LoVo (cell line): ENCODE data around the gene C3orf52.
"Not testable (repeated sequence)": the region's sequence is repeated elsewhere in the genome, so short reads cannot be mapped to it uniquely, and the experiment has no call there.

Experiments
- DNase-seq: peaks from one replicate; pipeline ENCODE4 v3.0.0-alpha.2; 2016; ENCODE audit warnings: low spot score

Gene C3orf52, protein sequence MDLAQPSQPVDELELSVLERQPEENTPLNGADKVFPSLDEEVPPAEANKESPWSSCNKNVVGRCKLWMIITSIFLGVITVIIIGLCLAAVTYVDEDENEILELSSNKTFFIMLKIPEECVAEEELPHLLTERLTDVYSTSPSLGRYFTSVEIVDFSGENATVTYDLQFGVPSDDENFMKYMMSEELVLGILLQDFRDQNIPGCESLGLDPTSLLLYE

DNA sequence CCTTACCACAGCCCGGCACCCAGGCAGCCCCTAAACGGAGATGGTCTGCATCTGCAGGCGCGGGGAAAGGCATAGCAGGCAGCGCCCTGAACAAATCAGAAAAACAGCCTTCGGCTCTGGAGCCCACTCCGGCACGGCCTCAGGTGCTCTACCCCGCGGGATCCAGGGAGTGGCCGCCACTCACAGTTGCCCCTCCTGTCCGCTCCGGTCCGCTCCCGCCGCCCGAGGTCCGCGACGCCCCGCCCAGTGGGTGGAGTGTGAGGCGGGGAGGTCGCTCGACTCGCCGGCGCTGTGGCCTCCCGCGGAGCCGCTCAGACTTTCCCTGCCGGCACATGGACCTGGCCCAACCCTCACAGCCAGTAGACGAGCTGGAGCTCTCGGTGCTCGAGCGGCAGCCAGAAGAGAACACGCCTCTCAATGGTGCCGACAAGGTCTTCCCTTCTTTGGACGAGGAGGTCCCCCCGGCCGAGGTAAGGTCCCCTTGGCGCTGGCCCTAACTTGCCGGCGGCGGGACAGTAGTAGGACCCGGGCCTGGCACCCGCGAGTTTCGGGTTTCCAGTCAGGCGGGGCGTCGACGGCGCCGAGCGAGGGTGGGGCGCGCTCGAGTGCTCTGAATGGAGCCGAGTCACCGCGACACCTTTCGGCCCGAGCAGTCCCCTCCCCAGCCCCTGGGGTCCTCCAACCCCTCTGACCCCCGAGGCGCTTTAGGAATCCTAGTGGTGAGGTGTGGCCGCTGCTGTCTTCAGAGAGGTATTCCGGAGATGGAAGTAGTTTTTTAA is at the start of gene C3orf52:
Gene C3orf52, plus strand, starts transcription at position 314 of the 779 bp plus-strand sequence. Its CDS starts 19 bp downstream, at position 333.
- DNase-seq: peak; percentile 91

DNA sequence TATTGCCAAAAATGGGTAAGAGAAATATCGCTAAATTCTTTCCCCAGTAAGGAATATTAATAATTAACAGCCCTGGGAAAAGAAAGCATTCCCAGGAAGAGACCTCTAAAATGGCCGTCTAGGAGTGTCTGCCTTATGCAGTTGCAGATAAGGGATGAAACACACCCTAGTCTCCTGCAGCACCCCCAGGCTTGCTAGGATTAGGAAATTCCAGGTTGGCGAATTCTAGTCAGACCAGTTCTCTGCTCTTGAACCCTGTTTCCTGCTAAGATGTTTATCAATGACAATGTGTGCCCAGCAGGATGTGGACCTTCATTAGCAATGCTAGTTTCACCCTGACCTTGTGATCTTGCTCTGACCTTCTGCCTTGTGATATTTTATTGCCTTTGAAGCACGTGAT is 49.0 kb upstream of the C3orf52 start:
- not testable (repeated sequence) for DNase-seq

DNA sequence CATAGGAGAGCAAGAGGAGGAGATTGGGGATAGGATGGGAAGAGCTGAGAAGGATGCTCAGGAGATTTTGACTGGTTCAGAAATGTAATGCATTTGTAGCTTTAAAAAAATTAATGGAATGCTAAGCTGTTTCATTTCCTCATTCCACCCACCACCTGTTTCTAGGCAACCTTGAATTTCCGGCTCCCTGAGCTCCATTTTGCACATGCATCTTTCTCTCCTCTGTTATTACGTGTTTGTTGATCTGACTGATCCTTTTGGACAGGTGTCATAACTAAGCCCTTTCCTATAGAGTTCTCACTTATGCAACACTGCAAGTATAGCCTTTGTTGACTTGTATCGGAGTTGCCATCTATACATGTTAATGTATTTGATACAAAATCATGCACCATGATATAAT is 47.3 kb upstream of the C3orf52 start:
- no peak for DNase-seq

DNA sequence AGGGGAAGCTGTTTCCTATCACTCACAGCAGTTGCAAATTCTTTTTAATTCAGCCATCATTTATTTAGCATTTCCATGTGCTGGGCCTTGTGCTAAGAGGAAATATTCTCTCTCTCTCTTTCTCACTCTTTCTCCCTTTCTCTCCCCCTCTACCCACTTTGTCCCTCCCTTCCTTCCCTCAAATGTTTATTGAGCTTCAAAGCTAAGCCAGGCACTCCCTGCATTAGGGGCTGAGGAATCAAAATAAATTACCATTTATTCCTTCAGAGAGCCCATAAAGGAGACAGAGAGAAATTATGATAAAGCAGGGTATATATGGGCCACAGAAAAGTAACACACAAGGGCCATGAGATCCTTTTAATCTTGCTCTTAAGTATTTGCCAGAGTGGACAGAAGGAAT is 44.9 kb upstream of the C3orf52 start:
- DNase-seq: no peak

DNA sequence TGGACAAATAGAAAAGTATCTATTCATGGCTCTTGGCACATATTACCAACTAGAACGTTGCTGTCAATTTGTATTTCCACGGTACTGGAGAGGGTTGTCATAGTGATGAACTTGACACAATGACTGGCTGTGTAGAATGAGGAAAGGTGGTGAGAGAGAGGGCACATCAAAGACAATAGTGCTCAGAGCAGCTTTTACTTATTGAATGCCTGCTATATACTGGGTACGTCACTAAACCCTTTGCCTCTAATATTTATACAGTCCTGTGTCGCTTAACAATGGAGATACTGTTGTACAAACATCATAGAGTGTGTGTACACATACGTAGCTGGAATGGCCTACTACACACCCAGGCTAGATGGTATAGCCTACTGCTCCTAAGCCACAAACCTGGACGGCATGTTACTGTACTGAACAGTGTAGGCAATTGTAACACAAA is 43.3 kb upstream of the C3orf52 start:
- no peak for DNase-seq

DNA sequence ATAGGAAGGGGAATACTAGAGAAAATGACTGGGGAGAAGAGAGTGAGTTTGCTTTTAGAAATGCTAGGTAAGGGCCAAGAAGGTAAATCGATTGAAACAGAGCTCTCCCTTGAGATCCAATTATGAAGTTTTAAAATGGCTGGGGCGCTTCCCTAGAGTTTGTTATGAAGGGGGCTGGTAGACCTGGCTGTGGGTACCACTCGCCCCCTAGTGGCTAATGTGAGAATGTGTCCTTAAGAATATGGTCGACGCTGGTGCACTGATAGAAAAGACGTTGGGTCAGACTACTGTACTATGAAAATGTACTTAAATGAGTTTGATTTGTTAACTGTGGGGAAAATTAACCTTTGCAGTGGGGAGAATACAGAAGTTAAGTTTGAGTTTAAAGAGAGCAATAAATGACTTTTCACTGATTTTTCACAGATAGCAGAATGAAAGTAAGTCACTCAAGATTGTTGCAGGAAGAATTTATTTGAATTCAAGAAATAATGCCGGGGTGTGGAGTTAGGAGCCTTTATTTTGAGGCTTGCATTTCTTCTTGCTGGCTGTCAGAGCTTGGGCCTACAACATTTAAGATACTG is 42.5 kb upstream of the C3orf52 start:
- peak; percentile 84 for DNase-seq

DNA sequence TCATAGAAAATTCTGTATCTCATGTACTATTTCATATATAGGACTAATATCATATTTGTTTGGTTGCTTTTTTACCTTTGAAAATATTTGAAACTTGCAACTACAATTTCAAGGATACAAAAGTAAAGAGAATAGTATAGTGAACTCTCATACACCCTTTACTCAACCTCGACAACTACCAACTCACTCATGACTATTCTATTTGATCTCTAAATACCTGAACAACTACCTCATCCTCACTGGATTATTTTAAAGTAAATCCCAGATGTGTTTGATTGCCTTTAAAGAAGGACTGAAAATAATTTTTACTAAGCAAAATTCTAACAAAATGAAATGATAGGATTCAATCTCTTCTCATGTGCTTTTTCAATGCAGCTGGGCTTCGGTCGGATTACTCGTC is 39.6 kb upstream of the C3orf52 start:
- DNase-seq: no peak

DNA sequence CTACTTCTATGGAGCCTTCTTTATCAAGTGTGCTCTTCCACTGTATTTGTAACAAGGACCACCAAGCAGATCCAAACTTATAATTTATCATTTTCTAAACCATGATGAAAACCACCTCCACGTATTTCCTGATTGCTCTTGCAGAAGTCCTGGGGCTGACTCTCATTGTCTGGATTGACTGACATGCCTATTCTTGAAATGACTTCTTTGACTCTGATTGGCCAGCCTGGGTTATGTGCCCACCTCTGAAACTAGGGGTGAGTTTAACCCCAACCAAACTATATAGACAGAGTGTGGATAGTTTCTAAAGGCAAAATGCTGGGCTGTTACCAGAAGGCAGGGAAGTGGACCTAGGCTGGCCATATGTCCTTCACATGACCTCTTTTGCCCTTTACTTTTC is 38.9 kb upstream of the C3orf52 start:
- no peak for DNase-seq

DNA sequence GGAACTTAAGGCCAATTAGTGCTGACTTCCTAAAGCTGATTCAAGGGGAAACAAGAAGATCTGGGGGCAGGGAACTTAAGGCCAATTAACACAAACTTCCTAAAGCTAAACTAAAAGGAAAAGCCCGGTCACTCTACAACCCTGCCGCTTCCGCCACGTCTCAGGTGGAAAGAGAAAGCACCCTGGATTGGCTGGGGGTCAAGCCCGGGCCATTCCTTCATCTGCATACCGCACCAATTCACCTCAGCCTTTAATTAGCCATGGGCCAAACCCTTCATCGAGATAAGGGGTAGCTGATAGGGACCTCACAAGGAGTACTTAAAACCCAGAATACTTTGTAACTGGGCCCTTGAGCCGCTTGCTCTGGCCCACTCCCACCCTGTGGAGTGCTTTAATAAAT is 37.3 kb upstream of the C3orf52 start:
- no peak for DNase-seq

DNA sequence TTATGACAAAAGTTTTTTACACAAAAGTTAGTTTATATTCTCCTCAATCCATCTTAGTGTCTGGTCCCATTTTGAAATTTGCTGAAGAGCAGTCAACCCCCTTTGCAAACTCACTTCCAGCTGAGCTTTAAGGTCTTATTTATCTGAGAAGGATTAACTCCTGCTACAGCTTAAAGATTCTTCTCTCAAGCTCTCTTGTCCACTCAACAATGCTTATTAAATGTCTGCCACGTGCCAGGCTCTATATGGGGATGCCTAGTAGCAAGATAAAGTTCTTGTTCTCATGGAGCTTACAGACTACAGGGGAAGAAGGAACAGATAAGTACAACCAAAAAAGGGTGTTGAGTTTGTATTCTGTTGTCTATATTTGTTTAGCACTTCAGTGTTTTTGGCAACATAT is 33.0 kb upstream of the C3orf52 start:
- DNase-seq: no peak

DNA sequence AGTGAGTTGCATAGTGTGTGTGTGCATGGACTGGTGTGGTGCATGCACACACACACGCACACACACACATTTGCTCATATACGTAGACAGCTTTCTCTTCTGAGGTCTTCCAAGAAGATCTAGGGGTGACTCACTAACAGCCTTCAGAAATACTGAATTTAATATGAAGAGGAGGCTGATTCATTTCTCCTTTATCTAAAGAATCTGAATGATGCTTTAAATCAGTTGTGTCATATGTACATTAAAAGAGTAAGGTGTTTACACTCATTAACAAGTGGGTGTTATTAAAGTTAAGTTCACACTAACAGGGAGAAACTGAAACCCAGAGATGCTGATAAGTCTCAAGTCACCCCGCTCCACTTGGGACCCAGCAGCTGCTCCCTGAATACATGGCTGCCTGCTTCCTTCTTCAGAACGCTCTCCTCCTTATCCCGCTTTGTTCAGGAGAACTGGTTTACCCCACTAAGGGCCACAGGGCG is 29.7 kb upstream of the C3orf52 start:
- no peak for DNase-seq

DNA sequence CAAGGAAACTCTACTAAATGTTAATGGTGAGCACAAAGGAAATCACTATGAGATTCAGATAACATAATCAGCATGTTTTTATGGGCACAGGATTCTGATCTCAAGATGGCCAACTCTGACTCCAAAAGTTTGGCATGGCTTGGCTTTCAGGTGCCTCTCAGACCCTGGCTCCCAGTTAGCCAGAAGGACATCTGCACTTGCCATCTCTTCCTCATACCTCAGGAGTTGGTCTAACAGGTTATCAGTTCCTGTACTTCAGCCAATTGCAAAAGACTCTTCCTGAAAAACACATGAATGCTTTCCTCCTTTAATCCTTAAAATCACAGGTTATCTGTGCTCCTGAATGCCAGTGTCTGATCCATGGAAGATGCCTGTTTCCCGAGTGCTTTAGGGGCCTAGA is 26.7 kb upstream of the C3orf52 start:
- no peak for DNase-seq

DNA sequence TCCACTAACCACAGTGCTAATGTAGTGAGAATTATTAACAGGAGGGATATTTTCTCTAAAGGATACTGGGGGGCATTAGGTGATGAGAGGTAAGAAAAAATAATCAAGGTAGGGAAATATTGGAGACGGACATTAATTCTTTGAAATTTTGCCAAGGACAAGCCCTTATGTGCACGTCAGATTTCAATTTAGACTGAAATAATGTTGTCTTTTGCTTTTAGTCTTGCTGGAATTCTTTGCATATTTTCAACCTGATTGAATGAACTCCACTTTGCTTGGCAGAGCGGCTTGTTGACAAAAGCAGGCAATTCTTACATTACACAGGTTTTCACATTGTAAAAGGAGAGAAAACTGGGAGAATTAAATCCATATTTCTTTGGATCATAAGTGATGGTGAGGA is 25.0 kb upstream of the C3orf52 start:
- no peak for DNase-seq

DNA sequence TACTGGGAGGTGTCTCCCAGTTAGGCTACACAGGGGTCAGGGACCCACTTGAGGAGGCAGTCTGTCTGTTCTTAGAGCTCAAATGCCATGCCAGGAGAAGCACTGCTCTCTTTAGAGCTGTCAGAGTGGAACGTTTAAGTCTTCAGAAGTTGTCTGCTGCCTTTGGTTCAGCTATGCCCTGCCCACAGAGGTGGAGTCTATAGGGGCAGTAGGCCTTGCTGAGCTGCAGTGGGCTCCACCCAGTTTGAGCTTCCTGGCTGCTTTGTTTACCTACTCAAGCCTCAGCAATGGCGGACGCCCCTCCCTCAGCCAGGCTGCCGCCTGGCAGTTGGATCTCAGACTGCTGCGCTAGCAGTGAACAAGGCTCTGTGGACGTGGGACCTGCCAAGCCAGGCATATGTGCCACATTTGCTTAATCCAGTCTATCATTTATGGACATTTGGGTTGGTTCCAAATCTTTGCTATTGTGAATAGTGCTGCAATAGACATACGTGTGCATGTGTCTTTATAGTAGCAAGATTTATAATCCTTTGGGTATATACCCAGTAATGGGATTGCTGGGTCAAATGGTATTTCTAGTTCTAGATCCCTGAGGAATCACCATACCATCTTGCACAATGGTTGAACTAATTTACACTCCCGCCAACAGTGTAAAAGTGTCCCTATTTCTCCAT is 13.7 kb upstream of the C3orf52 start:
- DNase-seq: not testable (repeated sequence)

DNA sequence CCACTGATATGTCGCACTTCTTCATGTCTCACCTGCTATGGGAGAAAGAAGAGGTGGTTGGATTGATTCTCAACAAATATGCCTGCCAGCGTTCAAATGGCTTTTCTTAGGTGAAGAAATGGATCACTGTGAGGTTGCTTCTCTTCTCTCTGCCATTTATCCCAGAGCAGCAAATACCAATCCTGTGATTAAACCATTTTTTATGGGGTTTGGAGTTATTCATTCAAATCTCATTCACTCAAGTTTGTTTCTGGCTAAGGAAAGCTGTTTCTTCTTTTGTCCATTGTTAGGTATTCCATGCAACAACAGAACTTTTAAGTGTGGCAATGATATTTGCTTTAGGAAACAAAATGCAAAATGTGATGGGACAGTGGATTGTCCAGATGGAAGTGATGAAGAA is 12.2 kb upstream of the C3orf52 start:
- peak; percentile 22 for DNase-seq

DNA sequence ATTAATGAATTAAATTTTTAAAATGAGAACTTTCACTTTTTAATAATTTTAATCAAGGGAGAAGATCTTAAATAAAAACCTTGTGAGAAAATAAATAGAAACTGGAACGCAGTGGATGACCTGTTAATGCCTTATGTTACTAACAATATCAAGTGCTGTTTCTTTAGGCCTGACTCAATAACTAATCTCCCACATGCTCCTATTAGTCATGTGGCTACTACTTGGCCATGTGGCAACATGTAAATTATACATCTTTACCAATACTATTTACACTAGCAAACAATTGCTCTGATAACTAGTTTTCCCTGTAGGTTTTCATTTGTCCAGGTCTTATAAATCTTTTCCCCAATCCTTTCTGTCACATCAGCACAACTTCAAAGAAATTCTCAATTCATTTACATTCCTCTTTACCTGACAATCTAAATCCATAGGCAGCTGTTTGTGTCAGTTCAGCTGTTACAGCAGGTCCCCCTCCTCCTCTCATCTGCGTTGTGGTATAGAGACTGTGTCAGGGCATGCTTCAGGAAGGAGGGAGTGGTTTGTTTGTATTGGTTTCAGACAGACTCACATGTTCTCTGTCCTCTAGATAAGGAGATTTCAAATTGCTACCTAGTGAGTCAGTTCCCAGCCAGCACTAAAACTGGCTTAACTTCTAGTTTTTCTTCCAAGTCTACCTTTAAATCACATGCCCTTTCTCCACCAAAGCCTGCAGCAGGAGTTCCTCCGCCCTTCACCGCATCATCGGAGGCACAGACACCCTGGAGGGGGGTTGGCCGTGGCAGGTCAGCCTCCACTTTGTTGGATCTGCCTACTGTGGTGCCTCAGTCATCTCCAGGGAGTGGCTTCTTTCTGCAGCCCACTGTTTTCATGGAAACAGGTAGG is 11.3 kb upstream of the C3orf52 start:
- peak; percentile 94 for DNase-seq

DNA sequence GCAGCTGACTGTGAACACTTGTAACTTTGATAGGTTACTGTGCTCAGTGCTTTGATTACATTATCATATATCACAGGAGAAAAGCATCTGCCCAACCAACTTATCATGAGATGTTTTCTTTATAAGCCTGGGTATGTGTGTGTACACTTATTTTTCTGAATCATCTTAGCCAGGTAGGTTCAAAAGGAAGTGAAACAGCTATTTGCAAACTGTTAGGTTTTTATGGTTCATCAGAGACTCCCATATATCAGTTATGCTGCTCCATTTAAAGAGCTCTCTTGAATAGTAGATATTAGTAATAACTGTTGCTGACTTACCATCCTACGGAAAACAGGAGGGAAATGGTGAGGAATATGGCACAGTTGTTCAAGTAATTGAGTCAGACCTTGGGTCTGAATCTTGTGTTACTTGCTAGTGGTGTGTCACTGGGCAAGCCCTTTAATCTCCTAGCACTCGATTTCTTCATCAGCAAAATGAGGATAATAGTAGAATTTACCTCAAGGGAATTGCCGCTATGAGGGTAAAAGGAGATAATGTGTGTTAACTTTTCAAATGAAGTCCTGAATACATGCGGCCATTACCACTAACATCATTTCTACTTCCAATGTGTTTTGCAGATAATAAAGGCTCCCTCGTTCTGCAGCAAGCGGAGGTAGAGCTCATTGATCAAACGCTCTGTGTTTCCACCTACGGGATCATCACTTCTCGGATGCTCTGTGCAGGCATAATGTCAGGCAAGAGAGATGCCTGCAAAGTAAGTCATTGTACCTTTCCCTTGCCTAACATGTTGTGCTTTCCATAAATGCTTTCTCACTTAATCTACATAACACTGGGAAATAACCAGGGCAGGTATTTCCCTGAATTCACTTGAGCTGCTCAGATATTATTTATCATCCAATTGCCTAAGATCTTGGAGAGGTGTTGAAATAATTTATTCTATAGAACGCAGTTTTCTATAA is 7.8 kb upstream of the C3orf52 start:
- no peak for DNase-seq

DNA sequence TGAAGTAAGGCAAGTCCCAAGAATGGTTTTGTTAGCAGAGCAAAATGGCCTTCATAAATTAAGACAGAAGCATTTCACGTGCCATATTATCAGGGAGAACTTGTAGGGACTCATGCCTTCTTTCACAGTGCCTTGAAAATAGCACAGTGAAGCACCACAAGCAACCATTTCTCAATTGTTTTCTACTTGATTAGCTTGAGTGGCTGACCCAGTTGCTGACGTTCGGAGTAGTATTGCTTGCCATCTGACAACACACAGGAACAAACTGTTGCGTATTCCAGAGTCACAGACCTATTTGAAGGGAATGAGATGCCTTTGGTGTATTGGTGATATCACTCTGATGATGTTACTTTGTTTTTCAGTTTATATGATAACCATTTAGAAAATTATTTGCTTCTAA is 3.0 kb upstream of the C3orf52 start:
- no peak for DNase-seq

DNA sequence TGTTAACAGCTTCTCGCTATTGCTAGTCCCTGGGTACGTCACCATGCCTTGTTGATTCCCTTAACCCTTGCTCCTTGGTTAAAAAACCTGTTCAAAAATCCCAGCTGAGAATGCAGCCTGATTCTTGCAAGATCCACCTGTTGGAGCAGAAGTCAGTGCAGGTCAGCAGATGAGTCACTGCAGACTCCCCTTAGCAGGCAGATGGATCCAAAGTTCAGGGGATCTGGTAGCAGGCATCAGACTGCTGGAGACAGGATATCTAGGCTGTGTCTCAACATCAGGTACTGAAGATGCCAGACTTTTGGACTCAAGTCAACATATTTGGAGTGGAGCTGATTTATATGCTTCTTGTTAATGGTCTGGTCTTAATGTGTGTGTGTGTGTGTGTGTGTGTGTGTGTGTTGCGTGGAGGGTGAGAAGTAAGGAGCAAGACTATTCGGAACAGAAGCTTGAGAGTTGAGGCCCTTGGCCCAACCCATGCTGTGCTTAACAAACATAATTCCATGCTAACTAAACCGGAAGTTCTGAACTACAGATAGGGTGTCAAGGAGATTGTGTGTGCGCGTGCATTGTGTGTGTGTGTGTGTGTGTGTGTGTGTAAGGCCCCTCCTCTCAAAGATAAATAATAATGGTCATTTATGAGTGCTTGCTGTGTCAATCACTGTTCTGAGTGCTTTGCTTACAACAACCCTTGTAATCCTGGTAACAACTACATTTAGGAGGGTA is 1.0 kb upstream of the C3orf52 start:
- peak; percentile 69 for DNase-seq

DNA sequence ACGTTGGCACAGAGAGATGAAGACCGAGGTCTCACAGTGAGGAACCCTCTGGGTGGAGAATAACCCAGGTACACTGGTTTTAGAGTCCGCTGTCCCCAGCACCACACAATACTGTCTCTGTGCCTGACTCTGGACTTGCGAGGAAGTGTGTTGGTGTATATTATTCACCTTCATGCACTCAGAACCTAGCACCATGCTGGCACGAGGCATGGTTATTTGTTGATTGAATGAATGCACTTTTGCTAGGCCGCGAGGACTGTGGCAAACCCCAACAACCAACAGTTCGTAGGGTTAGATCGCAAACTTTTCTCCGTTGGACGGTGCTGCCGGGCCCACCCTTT is 484 bp upstream of the C3orf52 start:
- no peak for DNase-seq
